A549 (cell line): ENCODE data around the gene CALR3. TPM values are rescaled to one million over a fixed set of nuclear protein-coding genes. Genes with fewer than 3 reads are reported as not detected.
"Not testable (repeated sequence)": the region's sequence is repeated elsewhere in the genome, so short reads cannot be mapped to it uniquely, and the experiment has no call there.

Source experiments
- ATAC-seq, 2 experiments: fragments of 200-7000 bp in 1 of 2; fragments of >200 bp in 1 of 2; cut with Nextera tagmentation in 1 of 2; cut with Tn5 transposase in 1 of 2; 3 replicates each; pipeline versions ENCODE4 v1.8.0 to v1.9.1; 2018 to 2020; ENCODE audit warnings: mild to moderate bottlenecking in 1 of 2, moderate library complexity in 1 of 2
- CTCF ChIA-PET: fragments of 300-600 bp; sonication (Branson Sonifier 250); formaldehyde crosslinking; extraction: SDS; loops from one replicate; lab custom pipeline; 2021; ENCODE audit warnings: antibody characterized with exemption, inconsistent platforms; lab: Yijun Ruan, JAX
- POLR2A ChIA-PET: fragments of 350-600 bp; formaldehyde crosslinking; extraction: SDS; loops from one replicate; lab custom pipeline; 2021; ENCODE audit warnings: antibody characterized with exemption, inconsistent platforms; lab: Yijun Ruan, JAX
- DNase-seq, 2 experiments: peaks; one replicate each; pipeline versions ENCODE4 v3.0.0 to v3.0.0-alpha.2; 2011 to 2016; ENCODE audit warnings: low read depth in 1 of 2, low spot score in 1 of 2
- FAIRE-seq: peaks from 2 replicates; lab custom pipeline; 2011; peaks lifted over from hg19 to GRCh38; lab: Jason Lieb, UNC
- H3K27ac ChIP-seq, 2 experiments: fragments of >200 bp; sonication (Bioruptor Twin); formaldehyde crosslinking; 3 replicates each; pipeline ENCODE4 v1.5.1; 2016 to 2017
- H3K4me1 ChIP-seq: fragments of >200 bp; sonication (Bioruptor Twin); formaldehyde crosslinking; 3 replicates; pipeline ENCODE4 v1.6.1; 2016
- H3K4me2 ChIP-seq: fragments of >200 bp; sonication (Bioruptor Twin); formaldehyde crosslinking; 3 replicates; pipeline ENCODE4 v1.6.1; 2016
- H3K4me3 ChIP-seq: fragments of >200 bp; sonication (Bioruptor Twin); formaldehyde crosslinking; 3 replicates; pipeline ENCODE4 v1.5.1; 2016
- H3K9me3 ChIP-seq: fragments of >200 bp; sonication (Bioruptor Twin); formaldehyde crosslinking; 3 replicates; pipeline ENCODE4 v1.6.1; 2016
- BHLHE40 ChIP-seq: IDR thresholded peaks from 2 replicates; pipeline ENCODE4 v1.6.1; 2012; ENCODE audit warnings: low read depth, low read length, inconsistent platforms
- CBX2 ChIP-seq: fragments of 200-600 bp; sonication (generic); IDR thresholded peaks from 2 replicates; pipeline ENCODE4 v1.6.1; 2016; ENCODE audit warnings: low read depth, mild to moderate bottlenecking, borderline replicate concordance
- CTCF ChIP-seq: fragments of >200 bp; sonication (Bioruptor Twin); formaldehyde crosslinking; IDR thresholded peaks from 3 replicates; pipeline ENCODE4 v1.5.1; 2016
- EHF ChIP-seq: fragments of 250-450 bp; sonication (Bioruptor Pico); IDR thresholded peaks from 2 replicates; pipeline ENCODE4 v1.5.0; 2020; ENCODE audit warnings: mild to moderate bottlenecking
- EP300 ChIP-seq, 2 experiments: fragments of >200 bp; sonication (Bioruptor Twin); formaldehyde crosslinking; IDR thresholded peaks; 2 replicates in 1 of 2; 3 replicates in 1 of 2; pipeline ENCODE4 v1.6.1; 2016 to 2017
- GATA3 ChIP-seq: IDR thresholded peaks from 2 replicates; pipeline ENCODE4 v1.6.1; 2012; ENCODE audit warnings: borderline replicate concordance
- HDAC2 ChIP-seq: fragments of 200-600 bp; sonication (generic); IDR thresholded peaks from 2 replicates; pipeline ENCODE4 v1.6.1; 2016
- HOXA7 ChIP-seq: fragments of 250-450 bp; sonication (Bioruptor Pico); IDR thresholded peaks from 2 replicates; pipeline ENCODE4 v1.5.0; 2020; ENCODE audit warnings: mild to moderate bottlenecking, moderate library complexity
- HOXB5 ChIP-seq: fragments of 250-450 bp; sonication (Bioruptor Pico); IDR thresholded peaks from 2 replicates; pipeline ENCODE4 v1.5.0; 2020; ENCODE audit warnings: mild to moderate bottlenecking, moderate library complexity
- JUN ChIP-seq, 2 experiments: fragments of >200 bp; sonication (Bioruptor Twin); formaldehyde crosslinking; IDR thresholded peaks; 2 replicates in 1 of 2; 3 replicates in 1 of 2; pipeline ENCODE4 v1.6.1; 2016 to 2017
- KDM1A ChIP-seq: fragments of 200-600 bp; sonication (generic); IDR thresholded peaks from 2 replicates; pipeline ENCODE4 v1.6.1; 2016; ENCODE audit warnings: low read depth, mild to moderate bottlenecking
- NPAS2 ChIP-seq: fragments of 250-450 bp; sonication (Bioruptor Pico); IDR thresholded peaks from 2 replicates; pipeline ENCODE4 v1.8.0; 2022; ENCODE audit warnings: mild to moderate bottlenecking, moderate library complexity, borderline replicate concordance
- PBX3 ChIP-seq: IDR thresholded peaks from 2 replicates; pipeline ENCODE4 v1.6.1; 2012
- POLR2AphosphoS2 ChIP-seq: conservative IDR thresholded peaks from 2 replicates; pipeline ENCODE4 v1.6.1; 2012; ENCODE audit warnings: low read length, improper control_type of control experiment, inconsistent platforms
- REST ChIP-seq: fragments of 200-600 bp; sonication (generic); IDR thresholded peaks from 2 replicates; pipeline ENCODE4 v1.6.1; 2016; ENCODE audit warnings: antibody characterized with exemption, mild to moderate bottlenecking, moderate library complexity
- RNF2 ChIP-seq: fragments of 200-600 bp; sonication (generic); IDR thresholded peaks from 2 replicates; pipeline ENCODE4 v1.6.1; 2016; ENCODE audit warnings: low read depth, mild to moderate bottlenecking, antibody characterized with exemption, moderate library complexity, borderline replicate concordance
- SMC3 ChIP-seq: fragments of >200 bp; sonication (Bioruptor Twin); formaldehyde crosslinking; IDR thresholded peaks from 3 replicates; pipeline ENCODE4 v1.6.1; 2018; ENCODE audit warnings: inconsistent platforms
- SREBF2 ChIP-seq: fragments of 450-650 bp; IDR thresholded peaks from 2 replicates; pipeline ENCODE4 v1.6.1; 2014; ENCODE audit warnings: mild to moderate bottlenecking, moderate library complexity
- USF2 ChIP-seq: fragments of 450-650 bp; IDR thresholded peaks from 2 replicates; pipeline ENCODE4 v1.6.1; 2014; ENCODE audit warnings: antibody characterized with exemption
- WGBS: methylation state at CpG from one replicate; pipeline ENCODE4 v1.1.6; 2017; ENCODE audit errors: missing lambda C conversion rate; 5-methylcytosine and 5-hydroxymethylcytosine counted together
- polyA plus RNA-seq, 4 experiments: library from polyadenylated mRNA; depleted of rRNA in 3 of 4; stranded (reverse); fragments of >200 nt; fragmentation: RNase III in 1 of 4; extraction: RNeasy Plus Mini Kit Qiagen cat#74134 plus additional on column Dnase treatment in 1 of 4; gene quantifications; 2 replicates in 3 of 4; 3 replicates in 1 of 4; pipeline ENCODE4 v1.2.3, GENCODE V29; 2011 to 2017

CALR3 gene
- polyA plus RNA-seq, 2 of the 4 experiments (the other 2 are of a cell fraction), result 0.10 TPM; not detected in 1

GRCh38 chr19:16516381-16516780, 20.4 kb upstream of the CALR3 start:
- ChIA-PET POLR2A (no interaction called here), CTCF (interaction anchor here (1.1 to 2.2 kb wide), 2 partner anchors 11 to 96 kb away, joined by 4 to 13 read pairs; no protein-coding TSS in a partner anchor)
- ATAC-seq, result no peak
- Histone ChIP-seq H3K4me3 (no peak overlapping the region), H3K27ac (no peak overlapping the region), H3K9me3 (no peaks in the 10 kb centered on the region), H3K4me2 (no peak overlapping the region), H3K4me1 (no peaks in the 10 kb centered on the region)
- TF ChIP-seq EHF (no peak), BHLHE40 (no peak), HOXB5 (CRISPR knock-in tag) (no peak), PBX3 (no peak), CBX2 (no peak), POLR2AphosphoS2 (no peak), SMC3 (no peak), KDM1A (no peak)
- FAIRE-seq, result no peak
- no peak for DNase-seq
- 95% methylated on average over 11 of the region's 15 CpGs for whole genome bisulfite sequencing

GRCh38 chr19:16514383-16515019, 18.5 kb upstream of the CALR3 start:
- ATAC-seq (peak; percentile 52 to 59; a peak in 3 of 6 replicates), FAIRE-seq (no peak), DNase-seq (no peak)
- TF ChIP-seq USF2 (no peak), CTCF (no peak), EP300 (IDR thresholded peaks at IDR 0.05) (no peak), RNF2 (no peak), SREBF2 (no peak), JUN (IDR thresholded peaks at IDR 0.05) (no peak), REST (no peak), GATA3 (no peak), NPAS2 (CRISPR knock-in tag) (no peak), HOXA7 (CRISPR knock-in tag) (no peak), HDAC2 (no peak)
- 94% methylated on average over 13 of the region's 24 CpGs for WGBS
- no peak overlapping the region for H3K27ac ChIP-seq
- ChIA-PET POLR2A (no interaction called here), CTCF (no interaction called here)
- no peaks in the 10 kb centered on the region for H3K4me1 ChIP-seq
- no peaks in the 10 kb centered on the region for H3K9me3 ChIP-seq
- H3K4me2 ChIP-seq, result no peak overlapping the region
- H3K4me3 ChIP-seq, result no peak overlapping the region

- POLR2A ChIA-PET, CTCF ChIA-PET, H3K27ac ChIP-seq, H3K4me3 ChIP-seq, H3K4me2 ChIP-seq, H3K4me1 ChIP-seq, ATAC-seq, DNase-seq, H3K9me3 ChIP-seq, FAIRE-seq: not testable (repeated sequence)
- 88% methylated on average over 10 of the region's 10 CpGs for WGBS
These were observed 16.6 kb upstream of the CALR3 start for GRCh38 chr19:16512611-16513010.
